ENCODE measurements around the gene PILRA.

DNA sequence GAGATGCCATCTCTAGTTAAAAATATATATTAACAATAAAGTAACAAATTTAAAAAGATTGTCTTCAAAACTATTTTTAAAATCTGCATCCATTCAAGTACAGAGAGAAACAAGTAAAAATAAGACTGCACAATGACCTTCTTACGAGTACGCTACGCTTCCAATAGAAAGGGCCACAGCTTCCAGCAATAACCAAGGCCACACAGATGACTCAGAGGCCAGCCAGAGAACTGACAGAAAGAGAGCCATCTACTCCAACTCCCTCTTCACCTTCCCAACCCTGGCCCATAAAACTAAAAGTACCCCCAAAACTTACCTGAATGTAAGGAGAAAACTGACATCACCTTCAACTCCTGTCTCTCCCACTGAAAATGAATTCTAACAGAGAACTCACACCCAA, 26.8 kb downstream of the PILRA start:
- no peak for TF ChIP-seq TAF1 (conservative IDR thresholded peaks at IDR 0.05)
- TF ChIP-seq, protein P1, sequence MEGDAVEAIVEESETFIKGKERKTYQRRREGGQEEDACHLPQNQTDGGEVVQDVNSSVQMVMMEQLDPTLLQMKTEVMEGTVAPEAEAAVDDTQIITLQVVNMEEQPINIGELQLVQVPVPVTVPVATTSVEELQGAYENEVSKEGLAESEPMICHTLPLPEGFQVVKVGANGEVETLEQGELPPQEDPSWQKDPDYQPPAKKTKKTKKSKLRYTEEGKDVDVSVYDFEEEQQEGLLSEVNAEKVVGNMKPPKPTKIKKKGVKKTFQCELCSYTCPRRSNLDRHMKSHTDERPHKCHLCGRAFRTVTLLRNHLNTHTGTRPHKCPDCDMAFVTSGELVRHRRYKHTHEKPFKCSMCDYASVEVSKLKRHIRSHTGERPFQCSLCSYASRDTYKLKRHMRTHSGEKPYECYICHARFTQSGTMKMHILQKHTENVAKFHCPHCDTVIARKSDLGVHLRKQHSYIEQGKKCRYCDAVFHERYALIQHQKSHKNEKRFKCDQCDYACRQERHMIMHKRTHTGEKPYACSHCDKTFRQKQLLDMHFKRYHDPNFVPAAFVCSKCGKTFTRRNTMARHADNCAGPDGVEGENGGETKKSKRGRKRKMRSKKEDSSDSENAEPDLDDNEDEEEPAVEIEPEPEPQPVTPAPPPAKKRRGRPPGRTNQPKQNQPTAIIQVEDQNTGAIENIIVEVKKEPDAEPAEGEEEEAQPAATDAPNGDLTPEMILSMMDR (IDR thresholded peaks at IDR 0.05; ENCODE audit: low read depth, low read length, missing input control), result no peak
- TF ChIP-seq, protein P2, sequence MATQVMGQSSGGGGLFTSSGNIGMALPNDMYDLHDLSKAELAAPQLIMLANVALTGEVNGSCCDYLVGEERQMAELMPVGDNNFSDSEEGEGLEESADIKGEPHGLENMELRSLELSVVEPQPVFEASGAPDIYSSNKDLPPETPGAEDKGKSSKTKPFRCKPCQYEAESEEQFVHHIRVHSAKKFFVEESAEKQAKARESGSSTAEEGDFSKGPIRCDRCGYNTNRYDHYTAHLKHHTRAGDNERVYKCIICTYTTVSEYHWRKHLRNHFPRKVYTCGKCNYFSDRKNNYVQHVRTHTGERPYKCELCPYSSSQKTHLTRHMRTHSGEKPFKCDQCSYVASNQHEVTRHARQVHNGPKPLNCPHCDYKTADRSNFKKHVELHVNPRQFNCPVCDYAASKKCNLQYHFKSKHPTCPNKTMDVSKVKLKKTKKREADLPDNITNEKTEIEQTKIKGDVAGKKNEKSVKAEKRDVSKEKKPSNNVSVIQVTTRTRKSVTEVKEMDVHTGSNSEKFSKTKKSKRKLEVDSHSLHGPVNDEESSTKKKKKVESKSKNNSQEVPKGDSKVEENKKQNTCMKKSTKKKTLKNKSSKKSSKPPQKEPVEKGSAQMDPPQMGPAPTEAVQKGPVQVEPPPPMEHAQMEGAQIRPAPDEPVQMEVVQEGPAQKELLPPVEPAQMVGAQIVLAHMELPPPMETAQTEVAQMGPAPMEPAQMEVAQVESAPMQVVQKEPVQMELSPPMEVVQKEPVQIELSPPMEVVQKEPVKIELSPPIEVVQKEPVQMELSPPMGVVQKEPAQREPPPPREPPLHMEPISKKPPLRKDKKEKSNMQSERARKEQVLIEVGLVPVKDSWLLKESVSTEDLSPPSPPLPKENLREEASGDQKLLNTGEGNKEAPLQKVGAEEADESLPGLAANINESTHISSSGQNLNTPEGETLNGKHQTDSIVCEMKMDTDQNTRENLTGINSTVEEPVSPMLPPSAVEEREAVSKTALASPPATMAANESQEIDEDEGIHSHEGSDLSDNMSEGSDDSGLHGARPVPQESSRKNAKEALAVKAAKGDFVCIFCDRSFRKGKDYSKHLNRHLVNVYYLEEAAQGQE (IDR thresholded peaks at IDR 0.05), result no peak
